ENCODE results near the gene CSTF2T. TPM values are rescaled to one million over a fixed set of nuclear protein-coding genes. Genes with fewer than 3 reads are reported as not detected.

Gene CSTF2T
- total RNA-seq, 1 experiment from 2014 or later = 27.5 TPM

DNA sequence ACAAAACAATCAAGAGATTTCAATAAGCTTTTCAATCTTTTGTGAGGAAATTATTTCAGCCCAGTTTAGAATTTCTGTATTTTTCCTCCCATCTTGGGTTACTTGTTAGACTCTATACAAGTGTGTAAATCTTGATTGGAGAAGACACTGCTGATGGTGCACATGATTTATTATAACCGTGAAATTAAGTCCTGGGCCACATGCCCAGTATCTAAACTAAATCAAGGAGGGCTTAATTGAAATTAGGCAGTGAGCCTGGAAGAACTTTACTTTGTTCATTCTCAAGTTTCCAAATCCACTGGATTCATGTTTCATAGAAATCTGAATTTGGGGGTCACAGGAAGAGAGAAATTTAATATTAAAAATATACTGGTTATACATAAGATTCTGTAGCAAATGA is 44.5 kb downstream of the CSTF2T start:
- DNase-seq (ENCODE audit: low spot score) (no peak), ATAC-seq (no peak)
- no peaks in the 10 kb centered on the region for H3K9me3 Mint-ChIP-seq
- H3K4me3 Mint-ChIP-seq = no peak overlapping the region
- ChIA-PET POLR2A (no interaction called here), CTCF (no interaction called here)
- H3K4me1 Mint-ChIP-seq = no peaks in the 10 kb centered on the region; the same call in 1 of the 2 replicates
- no peaks in the 10 kb centered on the region for H3K27me3 Mint-ChIP-seq (ENCODE audit: low read depth)
- TF ChIP-seq GRHL2 (CRISPR knock-in tag; IDR thresholded peaks at IDR 0.05; ENCODE audit: insufficient replicate concordance, severe bottlenecking) (no peak), TCF7 (CRISPR knock-in tag; IDR thresholded peaks at IDR 0.05; ENCODE audit: low read depth) (no peak), ZNF219 (CRISPR knock-in tag; IDR thresholded peaks at IDR 0.05; ENCODE audit: borderline replicate concordance) (no peak), ZNF416 (CRISPR knock-in tag; IDR thresholded peaks at IDR 0.05) (no peak), NFE2L1 (CRISPR knock-in tag; IDR thresholded peaks at IDR 0.05) (no peak), KAT7 (CRISPR knock-in tag; IDR thresholded peaks at IDR 0.05; ENCODE audit: borderline replicate concordance) (no peak), SMAD4 (CRISPR knock-in tag; IDR thresholded peaks at IDR 0.05) (no peak), FOXK1 (CRISPR knock-in tag; IDR thresholded peaks at IDR 0.05) (no peak), NFYB (CRISPR knock-in tag; conservative IDR thresholded peaks at IDR 0.05; ENCODE audit: low read depth) (no peak)
- TF ChIP-seq, protein P1, sequence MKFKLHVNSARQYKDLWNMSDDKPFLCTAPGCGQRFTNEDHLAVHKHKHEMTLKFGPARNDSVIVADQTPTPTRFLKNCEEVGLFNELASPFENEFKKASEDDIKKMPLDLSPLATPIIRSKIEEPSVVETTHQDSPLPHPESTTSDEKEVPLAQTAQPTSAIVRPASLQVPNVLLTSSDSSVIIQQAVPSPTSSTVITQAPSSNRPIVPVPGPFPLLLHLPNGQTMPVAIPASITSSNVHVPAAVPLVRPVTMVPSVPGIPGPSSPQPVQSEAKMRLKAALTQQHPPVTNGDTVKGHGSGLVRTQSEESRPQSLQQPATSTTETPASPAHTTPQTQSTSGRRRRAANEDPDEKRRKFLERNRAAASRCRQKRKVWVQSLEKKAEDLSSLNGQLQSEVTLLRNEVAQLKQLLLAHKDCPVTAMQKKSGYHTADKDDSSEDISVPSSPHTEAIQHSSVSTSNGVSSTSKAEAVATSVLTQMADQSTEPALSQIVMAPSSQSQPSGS (CRISPR knock-in tag; IDR thresholded peaks at IDR 0.05; ENCODE audit: borderline replicate concordance, low read depth) = no peak
- TF ChIP-seq, protein P2, sequence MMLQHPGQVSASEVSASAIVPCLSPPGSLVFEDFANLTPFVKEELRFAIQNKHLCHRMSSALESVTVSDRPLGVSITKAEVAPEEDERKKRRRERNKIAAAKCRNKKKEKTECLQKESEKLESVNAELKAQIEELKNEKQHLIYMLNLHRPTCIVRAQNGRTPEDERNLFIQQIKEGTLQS (CRISPR knock-in tag; conservative IDR thresholded peaks at IDR 0.05) = no peak
- TF ChIP-seq, protein P3, sequence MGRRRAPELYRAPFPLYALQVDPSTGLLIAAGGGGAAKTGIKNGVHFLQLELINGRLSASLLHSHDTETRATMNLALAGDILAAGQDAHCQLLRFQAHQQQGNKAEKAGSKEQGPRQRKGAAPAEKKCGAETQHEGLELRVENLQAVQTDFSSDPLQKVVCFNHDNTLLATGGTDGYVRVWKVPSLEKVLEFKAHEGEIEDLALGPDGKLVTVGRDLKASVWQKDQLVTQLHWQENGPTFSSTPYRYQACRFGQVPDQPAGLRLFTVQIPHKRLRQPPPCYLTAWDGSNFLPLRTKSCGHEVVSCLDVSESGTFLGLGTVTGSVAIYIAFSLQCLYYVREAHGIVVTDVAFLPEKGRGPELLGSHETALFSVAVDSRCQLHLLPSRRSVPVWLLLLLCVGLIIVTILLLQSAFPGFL (CRISPR knock-in tag; IDR thresholded peaks at IDR 0.05; ENCODE audit: borderline replicate concordance) = no peak
- TF ChIP-seq, protein P4, sequence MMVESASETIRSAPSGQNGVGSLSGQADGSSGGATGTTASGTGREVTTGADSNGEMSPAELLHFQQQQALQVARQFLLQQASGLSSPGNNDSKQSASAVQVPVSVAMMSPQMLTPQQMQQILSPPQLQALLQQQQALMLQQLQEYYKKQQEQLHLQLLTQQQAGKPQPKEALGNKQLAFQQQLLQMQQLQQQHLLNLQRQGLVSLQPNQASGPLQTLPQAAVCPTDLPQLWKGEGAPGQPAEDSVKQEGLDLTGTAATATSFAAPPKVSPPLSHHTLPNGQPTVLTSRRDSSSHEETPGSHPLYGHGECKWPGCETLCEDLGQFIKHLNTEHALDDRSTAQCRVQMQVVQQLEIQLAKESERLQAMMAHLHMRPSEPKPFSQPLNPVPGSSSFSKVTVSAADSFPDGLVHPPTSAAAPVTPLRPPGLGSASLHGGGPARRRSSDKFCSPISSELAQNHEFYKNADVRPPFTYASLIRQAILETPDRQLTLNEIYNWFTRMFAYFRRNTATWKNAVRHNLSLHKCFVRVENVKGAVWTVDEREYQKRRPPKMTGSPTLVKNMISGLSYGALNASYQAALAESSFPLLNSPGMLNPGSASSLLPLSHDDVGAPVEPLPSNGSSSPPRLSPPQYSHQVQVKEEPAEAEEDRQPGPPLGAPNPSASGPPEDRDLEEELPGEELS (CRISPR knock-in tag; IDR thresholded peaks at IDR 0.05) = no peak
- TF ChIP-seq, protein P5, sequence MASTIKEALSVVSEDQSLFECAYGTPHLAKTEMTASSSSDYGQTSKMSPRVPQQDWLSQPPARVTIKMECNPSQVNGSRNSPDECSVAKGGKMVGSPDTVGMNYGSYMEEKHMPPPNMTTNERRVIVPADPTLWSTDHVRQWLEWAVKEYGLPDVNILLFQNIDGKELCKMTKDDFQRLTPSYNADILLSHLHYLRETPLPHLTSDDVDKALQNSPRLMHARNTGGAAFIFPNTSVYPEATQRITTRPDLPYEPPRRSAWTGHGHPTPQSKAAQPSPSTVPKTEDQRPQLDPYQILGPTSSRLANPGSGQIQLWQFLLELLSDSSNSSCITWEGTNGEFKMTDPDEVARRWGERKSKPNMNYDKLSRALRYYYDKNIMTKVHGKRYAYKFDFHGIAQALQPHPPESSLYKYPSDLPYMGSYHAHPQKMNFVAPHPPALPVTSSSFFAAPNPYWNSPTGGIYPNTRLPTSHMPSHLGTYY (CRISPR knock-in tag; IDR thresholded peaks at IDR 0.05) = no peak
- TF ChIP-seq, protein P6, sequence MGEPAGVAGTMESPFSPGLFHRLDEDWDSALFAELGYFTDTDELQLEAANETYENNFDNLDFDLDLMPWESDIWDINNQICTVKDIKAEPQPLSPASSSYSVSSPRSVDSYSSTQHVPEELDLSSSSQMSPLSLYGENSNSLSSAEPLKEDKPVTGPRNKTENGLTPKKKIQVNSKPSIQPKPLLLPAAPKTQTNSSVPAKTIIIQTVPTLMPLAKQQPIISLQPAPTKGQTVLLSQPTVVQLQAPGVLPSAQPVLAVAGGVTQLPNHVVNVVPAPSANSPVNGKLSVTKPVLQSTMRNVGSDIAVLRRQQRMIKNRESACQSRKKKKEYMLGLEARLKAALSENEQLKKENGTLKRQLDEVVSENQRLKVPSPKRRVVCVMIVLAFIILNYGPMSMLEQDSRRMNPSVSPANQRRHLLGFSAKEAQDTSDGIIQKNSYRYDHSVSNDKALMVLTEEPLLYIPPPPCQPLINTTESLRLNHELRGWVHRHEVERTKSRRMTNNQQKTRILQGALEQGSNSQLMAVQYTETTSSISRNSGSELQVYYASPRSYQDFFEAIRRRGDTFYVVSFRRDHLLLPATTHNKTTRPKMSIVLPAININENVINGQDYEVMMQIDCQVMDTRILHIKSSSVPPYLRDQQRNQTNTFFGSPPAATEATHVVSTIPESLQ (CRISPR knock-in tag; IDR thresholded peaks at IDR 0.05) = no peak
- TF ChIP-seq, protein P7, sequence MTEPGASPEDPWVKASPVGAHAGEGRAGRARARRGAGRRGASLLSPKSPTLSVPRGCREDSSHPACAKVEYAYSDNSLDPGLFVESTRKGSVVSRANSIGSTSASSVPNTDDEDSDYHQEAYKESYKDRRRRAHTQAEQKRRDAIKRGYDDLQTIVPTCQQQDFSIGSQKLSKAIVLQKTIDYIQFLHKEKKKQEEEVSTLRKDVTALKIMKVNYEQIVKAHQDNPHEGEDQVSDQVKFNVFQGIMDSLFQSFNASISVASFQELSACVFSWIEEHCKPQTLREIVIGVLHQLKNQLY (CRISPR knock-in tag; IDR thresholded peaks at IDR 0.05) = no peak
- TF ChIP-seq, protein P8, sequence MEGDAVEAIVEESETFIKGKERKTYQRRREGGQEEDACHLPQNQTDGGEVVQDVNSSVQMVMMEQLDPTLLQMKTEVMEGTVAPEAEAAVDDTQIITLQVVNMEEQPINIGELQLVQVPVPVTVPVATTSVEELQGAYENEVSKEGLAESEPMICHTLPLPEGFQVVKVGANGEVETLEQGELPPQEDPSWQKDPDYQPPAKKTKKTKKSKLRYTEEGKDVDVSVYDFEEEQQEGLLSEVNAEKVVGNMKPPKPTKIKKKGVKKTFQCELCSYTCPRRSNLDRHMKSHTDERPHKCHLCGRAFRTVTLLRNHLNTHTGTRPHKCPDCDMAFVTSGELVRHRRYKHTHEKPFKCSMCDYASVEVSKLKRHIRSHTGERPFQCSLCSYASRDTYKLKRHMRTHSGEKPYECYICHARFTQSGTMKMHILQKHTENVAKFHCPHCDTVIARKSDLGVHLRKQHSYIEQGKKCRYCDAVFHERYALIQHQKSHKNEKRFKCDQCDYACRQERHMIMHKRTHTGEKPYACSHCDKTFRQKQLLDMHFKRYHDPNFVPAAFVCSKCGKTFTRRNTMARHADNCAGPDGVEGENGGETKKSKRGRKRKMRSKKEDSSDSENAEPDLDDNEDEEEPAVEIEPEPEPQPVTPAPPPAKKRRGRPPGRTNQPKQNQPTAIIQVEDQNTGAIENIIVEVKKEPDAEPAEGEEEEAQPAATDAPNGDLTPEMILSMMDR (IDR thresholded peaks at IDR 0.05) = no peak
- no peaks in the 10 kb centered on the region for H3K36me3 Mint-ChIP-seq
- H3K27ac Mint-ChIP-seq = no peak overlapping the region

Data from WTC11 (cell line).